T1000 (cell line): ENCODE results near the gene UVRAG.
"Not testable (repeated sequence)": the region's sequence is repeated elsewhere in the genome, so short reads cannot be mapped to it uniquely, and the experiment has no call there.

Source experiments
- DNase-seq: peaks from one replicate; lab custom pipeline; 2025; ENCODE audit warnings: mixed read lengths; lab: John Stamatoyannopoulos, UW

The UVRAG gene

DNA sequence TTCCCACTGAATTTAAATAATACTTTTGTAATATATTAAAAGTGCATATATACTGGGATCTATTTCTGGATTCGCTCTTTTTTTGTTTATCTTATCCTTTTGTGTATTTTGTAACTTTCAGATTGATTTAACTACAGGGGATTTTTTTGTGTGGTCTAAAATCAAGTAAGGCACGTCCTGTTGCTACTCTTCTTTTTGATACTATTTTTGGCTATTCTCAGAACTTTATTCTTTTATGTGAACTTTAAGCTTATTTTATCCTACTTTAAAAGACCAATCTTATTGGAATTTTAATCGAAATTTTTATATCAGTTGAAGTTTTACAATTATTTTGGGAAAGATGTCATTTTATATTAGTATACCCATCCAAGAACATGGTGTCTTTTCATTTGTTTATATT, 106.8 kb downstream of the UVRAG start:
- no peak for DNase-seq

DNA sequence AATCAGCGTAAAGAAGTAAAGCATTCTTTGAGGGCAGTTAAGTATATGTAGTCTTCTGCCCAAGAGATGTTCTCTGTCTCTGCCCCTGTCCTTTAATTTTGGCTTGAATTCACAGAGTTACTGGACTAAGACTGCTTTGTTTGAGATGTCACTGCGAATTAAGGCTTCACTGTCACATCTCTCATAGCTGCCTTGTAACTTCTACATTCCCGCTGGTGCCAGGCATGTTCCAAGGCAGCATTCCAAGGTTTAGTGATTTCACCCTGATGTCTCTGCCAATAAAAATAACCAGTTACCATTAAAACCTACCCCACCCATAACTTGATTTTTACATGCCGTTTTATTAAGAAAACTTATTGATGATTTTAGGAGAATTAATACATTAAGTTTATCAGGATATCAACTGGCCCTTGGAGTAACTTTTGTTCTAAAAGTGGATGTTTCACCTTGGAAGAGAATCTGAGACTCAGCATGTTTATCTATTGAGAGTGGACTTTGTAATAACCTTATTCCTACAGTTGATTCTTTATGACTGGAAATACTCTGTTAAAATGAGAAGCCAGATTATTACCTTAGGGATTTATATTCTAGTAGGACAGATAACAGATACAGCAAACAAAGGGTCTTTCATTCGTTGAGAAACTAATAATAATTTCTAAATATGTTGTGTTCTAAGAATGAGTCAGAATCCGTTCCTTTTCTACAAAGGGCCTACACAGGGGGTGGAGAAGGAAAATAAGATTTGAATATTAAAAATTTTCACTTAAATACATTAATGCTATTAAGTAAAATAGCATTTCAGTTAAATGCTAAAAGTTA, 110.2 kb downstream of the UVRAG start:
- no peak for DNase-seq

DNA sequence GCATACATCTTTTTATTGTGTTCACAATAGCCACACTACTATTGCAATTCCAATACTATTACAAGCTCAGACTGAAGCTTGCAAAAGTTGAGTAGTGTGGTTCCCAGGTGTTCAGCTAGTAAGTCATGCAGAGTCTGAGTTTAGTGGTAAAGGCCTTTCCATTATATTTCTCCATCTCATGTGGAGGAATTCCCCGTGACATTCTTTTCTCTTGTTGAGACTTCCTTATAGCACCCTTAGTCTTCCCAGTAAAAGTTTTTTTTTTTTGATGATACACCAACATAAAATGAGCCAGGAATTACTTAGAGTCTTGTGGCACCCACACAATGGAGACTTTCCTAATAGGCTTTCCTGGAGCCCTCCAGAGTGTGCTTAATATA, 110.8 kb downstream of the UVRAG start:
- DNase-seq: no peak

DNA sequence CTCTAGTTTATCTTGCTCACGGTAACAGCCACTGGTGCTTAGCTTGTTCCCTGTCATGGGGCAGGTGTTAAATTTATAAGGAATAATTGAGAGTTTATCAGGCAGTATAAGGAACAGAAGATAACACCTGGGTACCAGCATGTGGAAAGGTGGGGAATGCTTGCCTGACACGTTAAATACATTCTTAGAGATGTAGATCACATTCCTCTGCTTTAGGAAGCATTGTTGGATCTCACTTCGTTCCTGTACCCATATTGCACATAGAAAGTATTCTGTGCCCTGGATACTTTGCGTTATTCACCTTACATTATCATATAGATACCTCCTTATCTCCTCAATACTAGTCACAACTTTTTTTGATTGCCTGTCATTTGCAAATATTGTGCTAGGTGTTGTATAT, 114.7 kb downstream of the UVRAG start:
- no peak for DNase-seq

DNA sequence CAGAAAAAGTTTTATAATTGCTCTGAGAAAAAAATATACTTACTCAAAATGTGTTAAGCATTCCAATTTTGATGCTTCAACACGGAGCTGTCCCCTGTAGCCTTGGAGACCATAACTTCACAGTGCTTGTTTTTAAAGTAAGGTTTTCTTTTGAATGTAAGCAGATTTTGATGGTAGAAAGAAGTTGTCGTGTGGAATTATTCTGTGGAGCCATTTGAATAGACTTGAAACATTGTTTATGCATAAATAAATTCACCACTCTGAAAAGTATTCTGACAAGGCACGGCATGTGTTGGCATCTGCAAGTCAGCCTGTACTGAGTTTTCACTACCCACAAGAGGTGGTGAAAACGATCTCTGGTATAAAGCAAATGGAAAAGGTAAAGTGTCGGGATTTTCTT, 115.5 kb downstream of the UVRAG start:
- DNase-seq: no peak

DNA sequence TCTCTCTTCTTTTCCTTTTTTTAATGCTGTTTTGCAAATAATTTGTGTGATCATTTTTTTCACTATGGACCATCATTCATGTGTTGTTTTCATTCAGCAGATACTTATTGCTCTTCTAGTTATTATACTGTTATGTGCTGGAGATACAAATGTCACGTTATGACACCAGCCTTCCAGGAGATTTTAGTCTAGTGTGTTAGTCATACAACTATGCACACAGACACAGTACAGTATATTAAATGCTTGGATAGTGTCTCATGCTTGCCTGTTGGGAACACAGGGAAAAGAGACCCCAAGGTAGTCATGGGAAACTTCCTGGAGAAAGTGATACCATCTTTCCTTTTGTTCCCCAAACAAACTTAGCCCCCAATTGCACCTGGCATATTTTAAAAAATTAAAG, 116.1 kb downstream of the UVRAG start:
- DNase-seq: no peak

DNA sequence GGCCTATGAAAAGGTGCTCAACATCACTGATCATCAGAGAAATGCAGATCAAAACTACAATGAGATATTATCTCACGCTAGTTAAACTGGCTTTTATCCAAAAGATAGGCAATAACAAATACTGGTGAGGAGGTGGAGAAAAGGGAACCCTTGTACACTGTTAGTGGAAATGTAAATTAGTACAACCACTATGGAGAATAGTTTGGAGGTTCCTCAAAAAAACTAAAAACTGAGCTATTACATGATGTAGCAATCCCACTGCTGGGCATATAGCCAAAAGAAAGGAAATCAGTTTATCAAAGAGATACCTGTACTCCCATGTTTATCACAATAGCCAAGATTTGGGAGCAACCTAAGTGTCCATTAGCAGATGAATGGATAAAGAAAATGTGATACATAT, 118.7 kb downstream of the UVRAG start:
- DNase-seq: not testable (repeated sequence)

DNA sequence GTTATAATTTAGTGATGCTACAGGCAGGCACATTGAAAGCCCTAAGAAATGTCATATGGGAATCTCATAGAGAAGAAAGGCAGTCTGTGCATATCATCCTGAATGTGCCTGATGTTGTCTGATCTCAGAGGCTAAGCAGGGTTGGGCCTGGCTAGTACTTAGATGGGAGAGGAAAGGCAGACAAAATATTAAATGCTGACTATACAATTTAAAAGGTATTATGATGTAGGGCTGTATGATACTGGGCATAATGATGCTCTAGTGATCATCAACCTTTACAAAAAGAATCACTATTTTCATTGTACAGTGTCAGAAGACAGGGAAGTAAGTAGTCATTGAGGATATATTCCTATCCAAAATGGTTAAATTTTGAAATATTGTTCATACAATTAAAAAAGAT, 119.8 kb downstream of the UVRAG start:
- DNase-seq: no peak

DNA sequence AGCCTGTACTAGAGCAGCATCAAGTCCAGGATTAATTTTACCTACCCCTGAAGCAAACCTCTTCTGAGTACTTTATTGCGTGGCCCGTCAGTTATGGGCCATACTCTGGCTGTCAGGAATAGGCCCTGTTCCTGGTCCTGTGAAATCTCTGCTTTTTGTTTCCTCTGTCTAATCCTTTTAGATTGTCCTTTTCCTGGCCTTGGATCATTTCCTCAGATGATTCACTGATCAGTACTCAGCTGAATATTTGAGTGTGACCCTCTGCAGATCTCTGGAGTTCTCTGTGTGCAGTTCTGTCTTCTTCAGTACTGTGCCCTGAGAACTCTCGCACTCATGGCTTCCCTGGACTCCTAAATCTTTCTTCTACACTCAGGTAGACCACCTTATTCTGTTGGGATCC, 123.5 kb downstream of the UVRAG start:
- no peak for DNase-seq

DNA sequence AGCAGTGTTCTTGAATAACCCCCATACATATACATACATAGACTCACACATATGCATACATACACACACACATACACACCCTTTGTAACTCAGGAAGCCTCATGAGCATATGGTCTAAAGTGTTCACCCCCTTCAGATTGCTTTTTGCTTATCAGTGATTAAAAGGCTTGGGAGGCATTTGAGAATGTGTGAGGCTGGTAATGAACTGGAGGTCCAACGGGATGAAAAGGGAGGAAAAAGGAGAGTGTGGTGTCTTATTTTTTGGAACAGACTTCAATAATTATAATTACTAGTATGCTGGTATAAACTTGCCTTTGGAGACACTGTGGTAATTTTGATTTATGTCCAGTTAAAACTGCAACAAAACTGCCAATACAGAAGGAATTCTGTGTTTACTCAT, 124.5 kb downstream of the UVRAG start:
- DNase-seq: no peak

DNA sequence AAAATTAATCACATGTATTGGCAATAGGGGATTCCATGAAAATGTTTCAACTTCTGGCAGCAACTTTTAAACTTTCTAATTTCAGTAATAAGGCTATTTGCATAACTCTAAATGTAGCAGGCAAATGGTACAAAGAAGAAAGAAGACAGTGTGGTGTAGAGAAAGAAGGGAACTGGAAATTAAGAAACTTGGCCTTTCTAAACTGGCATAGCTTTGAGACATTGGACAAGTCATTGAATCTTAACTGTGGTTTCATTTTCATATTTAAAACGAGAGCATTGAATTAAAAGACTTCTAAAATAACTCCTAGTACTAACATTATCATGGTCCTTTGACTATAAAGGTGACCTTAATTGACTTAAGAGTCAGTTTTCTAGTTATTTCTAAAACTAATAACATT, 125.0 kb downstream of the UVRAG start:
- DNase-seq: no peak

DNA sequence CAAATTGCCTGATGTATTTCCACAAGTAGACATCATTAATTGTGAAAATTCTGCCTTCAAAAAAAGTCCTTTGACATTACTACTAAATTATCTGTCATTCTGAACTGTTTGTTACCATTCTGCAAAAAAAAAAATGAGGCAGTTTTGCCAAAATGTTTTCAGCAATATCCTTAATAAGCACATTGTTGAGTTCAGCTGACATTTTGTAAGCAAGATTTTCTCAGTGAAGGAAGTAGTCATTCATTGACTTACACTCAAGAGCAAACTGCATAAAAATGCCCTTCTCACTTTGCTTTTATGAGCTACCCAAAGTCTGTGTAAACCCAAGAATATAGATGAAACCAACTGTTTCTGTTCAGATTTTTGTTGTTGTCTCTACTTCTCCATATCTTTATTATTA, 125.9 kb downstream of the UVRAG start:
- DNase-seq: no peak

DNA sequence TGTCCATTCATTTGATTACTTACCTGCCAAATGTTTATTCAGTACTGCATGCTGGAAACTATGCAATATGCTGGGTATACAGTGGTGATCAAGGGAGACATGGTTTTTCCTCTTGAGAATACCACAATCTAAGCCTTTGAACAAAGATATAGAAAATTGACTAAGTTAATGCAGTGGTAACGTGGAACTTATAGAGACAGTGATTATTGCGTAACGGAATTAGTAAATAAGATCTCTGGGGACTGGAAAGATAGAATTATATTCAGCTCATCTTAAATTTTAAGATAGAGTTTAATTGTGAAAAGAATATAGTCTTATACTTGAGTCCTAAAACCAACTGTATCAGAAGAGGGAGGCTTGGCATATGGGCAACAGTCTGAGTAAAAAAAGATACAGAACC, 129.5 kb downstream of the UVRAG start:
- no peak for DNase-seq

DNA sequence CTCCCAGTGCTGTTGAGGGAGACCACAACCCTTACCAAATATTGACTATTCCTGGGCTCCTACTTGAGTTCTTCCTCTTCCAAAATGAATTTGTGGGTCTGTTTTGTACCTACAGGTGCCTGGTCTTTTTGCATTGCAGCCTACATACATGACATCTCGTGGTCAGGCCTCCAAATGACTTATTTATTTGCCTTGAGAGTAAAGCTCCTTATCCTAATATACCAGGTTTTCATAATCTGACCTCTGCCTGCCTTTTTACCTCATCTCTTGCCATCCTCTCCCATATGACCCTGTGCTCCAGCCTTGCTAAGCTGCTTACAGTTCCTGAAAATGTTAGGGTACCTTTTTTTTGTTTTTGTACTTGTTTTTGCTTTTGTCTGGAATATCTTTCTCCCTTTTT, 130.4 kb downstream of the UVRAG start:
- DNase-seq: no peak

DNA sequence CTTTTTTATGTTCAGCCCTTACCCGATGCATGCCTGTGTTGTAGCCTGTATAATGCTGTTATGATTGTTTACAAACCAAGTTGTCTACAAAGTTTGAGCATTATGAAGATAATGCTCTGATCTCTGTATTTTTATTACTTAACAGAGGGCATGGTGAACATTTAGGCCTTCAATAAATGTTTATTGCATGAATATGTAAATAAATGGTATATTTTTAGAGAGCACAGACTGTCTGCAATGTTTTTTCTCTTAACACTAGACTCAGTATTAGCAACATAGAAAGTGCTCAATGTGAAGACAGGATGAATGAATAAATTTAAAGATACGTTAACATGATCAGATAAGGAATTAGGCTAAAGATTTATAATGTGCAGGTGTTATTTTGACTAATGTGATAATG, 130.9 kb downstream of the UVRAG start:
- DNase-seq: no peak

DNA sequence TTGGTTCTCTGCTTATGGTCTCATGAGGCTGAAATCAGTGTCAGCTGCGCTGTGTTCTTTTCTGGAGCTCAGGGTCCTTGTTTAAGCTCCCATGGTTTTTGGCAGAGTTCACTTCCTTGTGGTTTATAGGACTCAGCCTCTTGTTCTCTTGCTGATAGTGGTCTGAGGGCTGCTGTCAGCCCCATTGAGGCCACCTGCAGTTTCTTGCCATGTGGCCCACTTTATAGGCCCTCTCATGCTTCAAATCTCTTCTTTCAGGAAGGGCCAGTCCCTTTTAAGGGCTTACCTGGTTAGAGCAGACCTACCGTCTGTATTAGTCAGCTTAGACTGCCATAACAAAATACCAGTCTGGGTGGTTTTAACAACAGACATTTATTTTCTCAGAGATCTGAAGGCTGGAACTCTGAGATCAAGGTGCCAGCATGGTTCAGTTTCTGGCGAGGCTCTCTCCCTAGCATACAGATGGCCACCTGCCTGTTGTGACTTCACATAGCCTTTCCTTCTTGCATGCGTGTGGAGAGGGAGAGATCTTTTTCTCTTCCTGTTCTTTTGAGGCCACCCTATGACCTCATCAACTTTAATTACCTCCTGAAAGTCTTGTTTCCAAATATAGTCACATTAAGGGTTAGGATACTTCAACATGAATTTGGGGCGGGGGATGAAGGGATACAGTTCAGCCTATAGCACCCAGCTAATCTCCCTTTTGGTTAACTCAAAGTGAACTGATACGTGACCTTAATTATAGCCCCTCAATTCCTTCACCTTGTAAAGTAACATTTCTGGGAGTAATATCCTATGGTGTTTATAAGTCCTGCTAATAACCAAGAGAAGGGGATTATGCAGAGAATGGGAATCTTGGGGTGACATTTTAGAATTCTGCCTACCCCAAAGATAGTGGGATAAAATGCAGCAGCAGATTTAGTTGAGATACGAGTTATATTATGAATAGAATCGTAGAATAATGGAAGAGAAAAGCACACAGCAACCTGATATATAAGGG, 131.8 kb downstream of the UVRAG start:
- no peak for DNase-seq

DNA sequence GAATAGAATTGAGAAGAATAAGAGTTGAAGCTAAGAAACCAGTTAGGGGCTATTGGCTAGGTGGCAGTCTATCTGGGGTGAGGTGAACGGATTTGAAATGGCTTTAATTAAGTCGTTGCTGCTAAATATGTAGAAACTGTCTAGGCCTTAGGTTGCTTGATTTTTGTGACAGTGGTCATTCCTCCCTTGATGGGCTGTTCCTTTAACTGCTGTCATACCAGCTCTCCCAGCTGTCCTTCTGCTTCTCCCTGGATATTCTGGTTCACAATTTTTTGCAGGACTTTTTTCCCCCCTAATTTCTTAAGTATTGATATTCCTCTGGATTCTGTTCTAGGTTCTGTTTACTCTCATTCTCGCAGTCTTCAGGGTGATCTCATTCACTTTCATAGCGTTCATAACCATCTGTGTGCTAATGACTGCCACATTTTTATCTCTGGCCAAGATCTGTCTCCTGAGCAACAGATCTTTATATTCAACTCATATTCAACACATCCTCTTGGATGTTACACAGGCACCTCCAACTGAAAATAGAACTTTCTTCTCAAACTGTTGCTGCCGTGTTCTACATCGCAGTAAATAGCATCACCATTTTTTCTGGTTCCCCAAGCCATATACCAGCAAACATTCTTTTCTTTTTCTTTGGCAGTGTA, 134.1 kb downstream of the UVRAG start:
- DNase-seq: no peak

DNA sequence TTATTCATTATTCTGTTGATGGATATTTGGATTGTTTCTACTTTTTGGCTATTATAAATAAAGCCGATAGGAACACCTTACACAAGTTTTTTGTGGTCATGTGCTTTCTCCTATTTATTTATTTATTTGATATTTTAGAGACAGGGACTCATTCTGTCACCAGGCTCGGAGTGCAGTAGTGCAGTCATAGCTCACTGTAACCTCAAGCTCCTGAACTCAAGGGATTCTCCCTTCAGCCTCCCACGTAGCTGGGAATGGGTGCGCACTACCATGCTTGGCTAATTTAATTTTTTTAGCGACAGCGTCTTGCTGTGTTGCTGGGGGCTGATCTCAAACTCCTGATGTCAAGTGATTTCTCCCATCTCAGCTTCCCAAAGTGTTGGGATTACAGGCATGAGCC, 135.1 kb downstream of the UVRAG start:
- no peak for DNase-seq

DNA sequence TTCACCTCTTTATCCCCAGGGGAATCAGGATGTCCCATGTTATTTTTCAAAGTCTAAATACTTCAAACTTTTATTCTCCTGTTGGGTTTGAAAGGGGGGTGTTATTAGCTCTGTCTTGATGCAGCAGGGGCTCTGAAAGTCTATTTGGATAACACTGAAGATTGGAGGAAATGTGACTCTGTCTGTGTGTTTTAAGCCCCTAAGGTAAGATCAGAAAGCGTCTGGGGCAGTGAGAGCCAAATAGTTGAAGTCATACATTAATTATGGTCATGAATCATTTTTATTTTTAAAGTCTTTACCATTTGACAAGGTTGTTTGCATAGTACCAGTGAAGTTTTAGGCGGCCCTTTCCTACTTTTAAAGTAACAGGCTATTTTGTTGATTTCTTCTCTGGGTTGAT, 139.0 kb downstream of the UVRAG start:
- no peak for DNase-seq

DNA sequence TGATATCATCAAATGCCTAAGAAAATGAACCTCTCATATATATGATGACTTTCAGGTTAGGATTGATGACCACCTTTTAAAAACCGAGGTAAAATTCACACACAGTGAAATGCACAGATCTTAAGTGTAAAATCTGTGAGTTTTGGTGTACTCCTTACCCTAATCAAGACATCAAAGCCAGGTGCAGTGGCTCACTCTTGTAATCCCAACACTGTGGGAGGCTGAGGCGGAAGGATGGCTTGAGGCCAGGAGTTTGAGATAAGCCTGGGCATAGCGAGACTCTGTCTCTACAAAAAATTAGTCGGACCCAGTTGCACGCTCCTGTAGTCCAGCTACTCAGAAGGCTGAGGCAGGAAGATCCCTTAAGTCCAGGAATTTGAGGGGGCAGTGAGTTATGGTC, 140.4 kb downstream of the UVRAG start:
- DNase-seq: no peak

DNA sequence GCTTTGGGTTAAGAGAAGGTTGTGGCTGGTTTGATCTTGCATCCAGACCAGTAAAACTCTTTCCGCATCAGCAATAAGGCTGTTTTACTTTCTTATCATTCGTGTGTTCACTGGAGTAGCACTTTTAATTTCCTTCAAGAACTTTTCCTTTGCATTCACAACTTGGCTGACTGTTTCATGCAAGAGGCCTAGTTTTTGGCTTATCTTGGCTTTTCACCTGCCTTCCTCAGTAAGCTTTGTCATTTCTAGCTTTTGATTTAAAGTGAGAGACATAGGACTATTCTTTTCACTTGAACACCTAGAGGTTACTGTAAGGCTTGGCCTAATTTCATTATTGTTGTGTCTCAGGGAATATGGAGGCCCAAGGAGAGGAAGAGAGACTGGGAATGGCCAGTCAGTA, 144.5 kb downstream of the UVRAG start:
- no peak for DNase-seq

DNA sequence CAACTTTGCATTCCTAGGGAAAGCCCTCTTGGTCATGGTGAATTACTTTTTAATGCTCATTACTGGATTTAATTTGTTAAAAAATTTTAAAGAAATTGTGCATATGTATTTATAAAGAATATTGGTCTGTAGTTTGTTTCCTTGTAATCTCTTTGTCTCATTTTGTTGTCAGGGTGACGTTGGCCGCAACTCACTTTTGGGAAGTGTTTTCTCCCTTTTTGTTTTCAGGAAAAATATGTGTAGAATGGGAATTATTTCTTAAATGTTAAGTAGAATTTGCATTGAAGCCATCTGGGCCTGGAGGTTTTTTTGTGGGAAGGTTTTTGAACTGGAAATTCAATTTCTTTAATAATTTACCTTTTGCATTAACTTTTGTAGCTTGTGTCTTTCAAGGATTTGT, 149.1 kb downstream of the UVRAG start:
- no peak for DNase-seq
